Lower leg skin (tissue), 4 donors: Measurements from ENCODE around the gene ATP4A. TPM values are rescaled to one million over a fixed set of nuclear protein-coding genes. Genes with fewer than 3 reads are reported as not detected.

Experiments
- DNase-seq, 2 donors: peaks; one replicate each; pipeline ENCODE4 v3.0.0-alpha.2; 2019; ENCODE audit warnings: low spot score in 2 of 2
- H3K4me3 ChIP-seq: fragments of 200-600 bp; sonication (generic); 2 replicates; pipeline ENCODE4 v1.5.1; 2017; ENCODE audit warnings: mild to moderate bottlenecking, low read depth; ENCODE audit not compliant: poor library complexity, severe bottlenecking
- CTCF ChIP-seq, 3 donors: fragments of 450-650 bp; IDR thresholded peaks; one replicate each; pipeline ENCODE4 v1.5.1; 2016; ENCODE audit warnings: antibody characterized with exemption in 3 of 3, mild to moderate bottlenecking in 3 of 3, moderate library complexity in 2 of 3
- POLR2A ChIP-seq, 2 donors: fragments of 450-650 bp; IDR thresholded peaks; one replicate each; pipeline ENCODE4 v1.6.1; 2016 to 2017; ENCODE audit warnings: antibody characterized with exemption in 2 of 2, mild to moderate bottlenecking in 1 of 2, moderate library complexity in 1 of 2
- WGBS, 2 donors: methylation state at CpG; one replicate each; pipeline ENCODE4 v1.1.5; 2018; 5-methylcytosine and 5-hydroxymethylcytosine counted together
- intact Hi-C: fragments of 100-400 bp; cut with DNase I; formaldehyde crosslinking; loops from one replicate; pipeline ENCODE4 v1.15.0; 2023; ENCODE audit warnings: low total_unique reads
- total RNA-seq, 4 donors: library from RNA; depleted of rRNA; stranded (reverse); fragments of >200 nt; gene quantifications; one replicate each; pipeline ENCODE4 v1.1.0, GENCODE V29; 2016

The ATP4A gene
- total RNA-seq, 4 donors from 2014 or later: not detected

GRCh38 chr19:35555301-35556005 is 8.0 kb downstream of the ATP4A start:
- H3K4me3 ChIP-seq: no peak overlapping the region
- TF ChIP-seq POLR2A (IDR thresholded peaks at IDR 0.05): no peak
- no peak for TF ChIP-seq CTCF (IDR thresholded peaks at IDR 0.05)
- intact Hi-C loops: no loop called here
- DNase-seq: no peak
- WGBS, 2 donors: 71 to 76% methylated on average over 26 to 30 of the region's 30 CpGs

- no peak for DNase-seq
- intact Hi-C loops: no loop called here
- H3K4me3 ChIP-seq: no peak overlapping the region
- WGBS, 2 donors: 58 to 72% methylated on average over 5 of the region's 5 CpGs
- no peak for TF ChIP-seq POLR2A (IDR thresholded peaks at IDR 0.05)
- TF ChIP-seq CTCF (IDR thresholded peaks at IDR 0.05): no peak
These were observed 9.4 kb downstream of the ATP4A start for GRCh38 chr19:35554076-35554475.

- no peak overlapping the region for H3K4me3 ChIP-seq
- intact Hi-C loops: no loop called here
- WGBS, 2 donors: 72 to 79% methylated on average over 14 of the region's 14 CpGs
- TF ChIP-seq POLR2A (IDR thresholded peaks at IDR 0.05): no peak
- no peak for TF ChIP-seq CTCF (IDR thresholded peaks at IDR 0.05)
- no peak for DNase-seq
These were observed 10.0 kb downstream of the ATP4A start for GRCh38 chr19:35553385-35554000.

GRCh38 chr19:35552534-35553384 is 10.7 kb downstream of the ATP4A start:
- no peak for DNase-seq
- TF ChIP-seq CTCF (IDR thresholded peaks at IDR 0.05) (peak in 1 of 3 donors; percentile 56), POLR2A (IDR thresholded peaks at IDR 0.05) (no peak)
- intact Hi-C loops: no loop called here
- 69 to 72% methylated on average over 13 of the region's 13 CpGs for WGBS, 2 donors
- no peak overlapping the region for H3K4me3 ChIP-seq

GRCh38 chr19:35551091-35551810 is 12.2 kb downstream of the ATP4A start:
- intact Hi-C loops: no loop called here
- WGBS, 2 donors: 76 to 83% methylated on average over 21 of the region's 21 CpGs
- no peak for DNase-seq
- TF ChIP-seq POLR2A (IDR thresholded peaks at IDR 0.05): no peak
- TF ChIP-seq CTCF (IDR thresholded peaks at IDR 0.05): no peak
- no peak overlapping the region for H3K4me3 ChIP-seq
